HPDE6-E6E7 (cell line): ENCODE measurements around the gene IMMP2L.
"Not testable (repeated sequence)": the region's sequence is repeated elsewhere in the genome, so short reads cannot be mapped to it uniquely, and the experiment has no call there.

Experiments used
- DNase-seq: peaks from one replicate; pipeline ENCODE4 v3.0.0; 2011; ENCODE audit warnings: missing footprints; ENCODE audit errors: extremely low spot score

Gene IMMP2L

DNA sequence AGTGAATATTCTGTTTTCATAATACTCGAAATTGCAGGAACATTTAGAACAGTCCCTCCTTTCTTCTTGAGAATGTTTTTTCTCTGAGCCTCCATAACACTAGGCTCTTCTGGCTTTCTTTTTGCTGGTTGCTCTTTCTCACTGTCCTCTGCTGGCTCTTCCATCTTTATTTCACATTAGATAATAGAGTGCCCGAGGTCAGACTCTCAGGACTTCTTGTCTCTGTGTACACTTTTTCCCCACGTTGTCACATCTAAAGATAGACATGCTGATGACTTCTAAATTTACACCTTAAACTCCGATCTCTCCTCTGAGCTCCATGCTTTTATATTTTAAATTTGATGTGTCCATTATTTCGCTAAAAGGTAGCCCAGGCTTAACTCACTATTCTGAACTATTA lies 486.8 kb downstream of the IMMP2L start:
- DNase-seq, result no peak

DNA sequence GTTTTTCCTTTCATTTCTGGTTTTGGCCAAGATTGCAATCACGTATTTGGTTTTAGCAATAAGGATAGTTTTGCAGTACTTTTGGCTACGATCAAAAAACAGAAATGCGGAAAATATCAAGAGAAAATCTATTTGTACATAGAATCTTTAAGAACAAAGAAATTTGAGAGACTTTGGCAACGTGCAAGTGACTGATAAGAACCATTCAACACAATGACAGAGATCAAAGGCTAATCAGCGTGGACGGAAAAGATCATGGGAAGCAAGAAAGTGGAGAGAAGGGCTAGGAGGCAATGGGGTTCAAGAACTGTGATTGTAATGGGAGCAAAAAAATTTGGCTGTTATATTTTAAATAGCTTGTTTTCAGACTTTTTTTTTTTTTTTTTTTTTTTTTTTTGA lies 487.5 kb downstream of the IMMP2L start:
- DNase-seq, result no peak

DNA sequence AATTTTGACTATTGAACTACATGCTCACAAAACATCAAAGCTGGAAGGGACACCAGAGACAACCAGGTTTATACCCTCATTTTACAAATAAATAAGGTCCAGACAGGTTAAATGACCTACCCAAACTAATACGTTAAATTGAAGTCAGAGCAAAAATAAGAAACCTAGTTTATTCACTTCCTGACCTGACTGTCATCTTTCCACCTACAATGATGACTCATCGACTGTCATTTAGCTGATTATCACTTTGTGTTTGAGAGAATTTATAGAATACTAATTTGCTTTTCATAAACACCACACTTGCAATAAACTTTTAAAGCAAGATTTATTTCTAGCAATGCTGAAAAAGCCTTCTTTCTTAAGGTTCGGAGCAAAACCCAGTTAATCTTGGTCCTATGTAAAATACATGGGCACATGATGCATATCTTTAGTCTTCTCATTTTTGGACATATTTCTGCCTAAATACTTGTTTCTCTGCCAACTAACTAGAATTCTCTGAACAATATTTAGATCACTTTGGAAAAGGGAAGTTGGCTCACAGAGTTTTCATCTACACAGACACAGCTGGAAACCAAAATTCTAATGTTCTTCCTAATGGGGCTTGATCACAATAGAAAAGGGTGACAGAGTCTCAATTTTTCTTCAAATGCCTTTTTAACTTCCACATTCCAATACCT lies 488.1 kb downstream of the IMMP2L start:
- peak; percentile 9 for DNase-seq

GRCh38 chr7:111072658-111073057 lies 489.6 kb downstream of the IMMP2L start:
- not testable (repeated sequence) for DNase-seq

DNA sequence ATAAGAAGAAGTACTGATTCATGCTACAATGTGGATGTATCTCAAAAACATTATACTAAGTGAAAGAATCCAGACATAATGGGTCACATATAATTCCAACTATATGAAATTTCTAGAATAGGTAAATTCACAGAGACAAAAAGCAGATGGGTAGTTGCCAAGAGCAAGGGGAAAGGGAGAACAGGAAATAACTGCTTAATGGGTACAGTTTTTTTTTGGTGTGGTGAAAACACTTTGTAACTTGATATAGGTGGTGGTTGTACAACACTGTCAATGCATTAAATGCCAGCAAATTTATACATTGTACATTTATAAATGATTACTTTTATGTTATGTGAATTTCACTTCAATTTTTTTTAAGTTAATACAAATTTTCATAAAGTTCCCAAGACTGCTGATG lies 490.7 kb downstream of the IMMP2L start:
- no peak for DNase-seq

DNA sequence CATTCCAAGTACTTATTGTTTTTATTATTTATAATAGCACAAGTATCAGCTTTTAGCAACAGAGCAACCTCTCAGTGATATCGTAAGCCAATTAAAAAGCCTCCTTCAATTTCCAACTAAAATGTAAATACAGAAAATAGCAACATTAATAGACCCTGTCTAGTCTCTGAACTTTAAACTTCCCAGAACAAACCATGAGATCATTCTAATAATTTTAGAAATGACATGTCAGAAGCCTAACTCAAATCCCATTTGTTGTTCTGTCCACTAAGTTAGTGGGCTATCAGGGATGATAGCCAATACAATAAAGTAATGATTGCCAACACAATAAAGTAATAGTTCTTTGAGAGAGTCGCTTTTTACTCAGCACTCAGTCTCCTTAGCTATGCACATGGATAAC lies 493.7 kb downstream of the IMMP2L start:
- no peak for DNase-seq

DNA sequence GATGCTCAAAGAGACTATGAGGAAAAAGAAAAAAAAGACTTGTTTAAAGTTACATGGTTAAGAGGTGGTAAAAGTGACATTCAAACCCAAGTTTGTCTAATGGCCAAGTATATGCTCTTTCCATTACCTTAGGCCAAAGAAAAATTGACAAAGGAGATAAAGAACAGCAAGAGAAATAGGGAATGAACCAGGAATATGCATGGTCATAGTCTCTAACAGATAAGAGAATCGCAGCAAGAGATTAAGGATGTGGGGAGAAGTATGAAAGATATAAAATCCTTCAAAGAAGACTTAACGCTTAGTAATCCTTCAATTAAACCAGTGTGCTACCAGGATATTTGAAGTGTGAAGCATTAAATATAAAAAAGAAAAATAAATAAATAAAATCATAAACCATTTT lies 494.6 kb downstream of the IMMP2L start:
- no peak for DNase-seq

- DNase-seq, result no peak
Observed at GRCh38 chr7:111067251-111067650, 495.0 kb downstream of the IMMP2L start.

- no peak for DNase-seq
Observed at GRCh38 chr7:111063166-111063565, 499.1 kb downstream of the IMMP2L start.

DNA sequence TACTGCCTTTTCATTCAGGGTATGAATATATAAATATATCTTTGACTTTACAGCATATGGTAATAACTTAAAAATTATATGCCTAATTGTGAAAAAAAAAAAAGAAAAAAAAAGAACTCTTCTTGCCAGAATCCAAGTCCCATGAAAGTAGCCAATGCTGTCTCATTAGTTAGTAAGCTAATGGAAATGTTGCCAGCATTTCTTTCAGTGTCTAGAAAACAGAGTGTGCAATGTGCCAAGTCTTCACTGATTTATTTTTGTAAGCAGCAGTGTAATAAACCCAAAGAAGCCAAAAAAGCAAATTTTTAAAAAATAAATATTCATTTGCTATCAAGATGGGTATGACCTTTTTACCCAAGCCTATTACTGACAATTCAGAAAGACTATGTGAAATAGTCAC lies 502.5 kb downstream of the IMMP2L start:
- DNase-seq, result no peak

GRCh38 chr7:111057066-111057465 lies 505.2 kb downstream of the IMMP2L start:
- DNase-seq, result no peak

DNA sequence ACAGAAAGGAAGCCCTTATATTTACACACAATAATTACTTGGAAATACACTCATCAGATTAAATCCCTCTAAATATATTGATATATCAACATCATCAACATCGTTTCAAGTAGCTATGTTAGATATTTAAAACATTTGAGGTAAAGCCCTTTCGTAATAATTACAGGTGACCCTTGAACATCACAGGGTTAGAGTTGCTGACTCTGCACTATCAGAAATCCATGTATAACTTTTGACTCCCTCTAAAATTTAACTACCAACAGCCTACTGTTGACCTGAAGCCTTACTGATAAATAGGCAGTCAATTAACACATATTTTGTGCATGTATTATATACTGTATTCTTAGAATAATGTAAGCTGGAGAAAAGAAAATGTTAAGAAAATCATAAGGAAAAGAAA lies 505.9 kb downstream of the IMMP2L start:
- no peak for DNase-seq

DNA sequence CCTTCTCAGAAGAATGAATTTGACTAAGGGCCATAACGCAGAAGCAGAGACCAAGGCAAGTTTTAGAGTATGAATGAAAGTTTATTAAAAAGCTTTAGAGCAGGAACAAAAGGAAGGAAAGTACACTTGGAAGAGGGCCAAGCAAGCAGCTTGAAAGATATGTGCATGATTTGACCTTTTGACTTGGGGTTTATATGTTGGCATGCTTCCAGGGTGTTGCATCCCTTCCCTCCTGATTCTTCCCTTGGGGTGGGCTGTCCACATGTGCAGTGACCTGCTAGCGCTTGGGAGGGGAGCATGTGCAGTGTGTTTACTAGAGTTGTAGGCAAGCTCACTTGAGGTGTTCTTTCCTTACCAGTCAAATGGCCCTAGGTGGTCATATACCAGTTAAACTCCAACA lies 509.3 kb downstream of the IMMP2L start:
- DNase-seq, result no peak

- DNase-seq, result no peak
Observed at GRCh38 chr7:111051832-111052231, 510.5 kb downstream of the IMMP2L start.

DNA sequence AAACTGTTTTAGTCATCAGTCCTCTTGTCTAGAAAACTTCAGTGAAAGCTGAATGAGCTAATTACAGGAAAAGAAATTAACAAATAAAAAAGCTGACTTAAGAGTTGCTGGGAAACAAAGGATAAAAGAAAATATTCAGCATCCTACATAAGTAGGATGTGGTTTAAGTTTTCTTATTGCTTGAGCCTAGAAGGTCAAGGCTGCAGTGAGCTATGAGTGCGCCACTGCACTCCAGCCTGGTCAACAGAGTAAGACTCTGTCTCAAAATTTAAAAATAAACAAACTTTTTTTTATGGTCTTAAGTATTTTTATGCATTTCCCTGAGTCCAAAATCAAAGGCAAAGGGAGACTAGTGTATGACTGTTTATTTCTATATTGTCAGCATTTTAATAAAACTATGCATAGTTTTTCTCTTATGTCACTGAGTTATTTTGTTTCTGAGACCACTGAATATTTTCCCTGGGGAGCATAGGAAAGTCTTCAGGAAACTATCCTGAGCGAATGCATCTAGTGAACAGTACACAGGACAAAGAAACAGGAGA lies 511.3 kb downstream of the IMMP2L start:
- DNase-seq, result no peak

- DNase-seq, result no peak
Observed at GRCh38 chr7:111049971-111050680, 512.2 kb downstream of the IMMP2L start.

DNA sequence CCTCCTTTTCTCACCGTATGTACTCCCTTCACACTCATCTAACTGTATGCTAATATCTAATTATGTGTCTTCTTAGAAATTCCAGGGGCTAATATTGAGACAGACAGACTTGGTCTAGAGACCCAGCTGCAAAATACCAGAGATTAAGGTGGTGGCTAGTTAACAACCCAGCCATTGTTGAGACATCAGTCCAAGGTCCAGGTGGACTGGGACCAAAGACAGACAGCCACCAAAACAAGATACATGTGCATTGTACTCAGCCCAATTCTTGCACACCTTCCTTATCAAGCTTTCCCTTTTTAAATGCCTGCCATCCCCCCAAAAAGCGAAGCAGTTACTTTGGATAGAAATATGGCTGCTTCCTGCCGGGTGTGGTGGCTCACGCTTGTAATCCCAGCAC lies 514.7 kb downstream of the IMMP2L start:
- no peak for DNase-seq

GRCh38 chr7:111045449-111045848 lies 516.8 kb downstream of the IMMP2L start:
- no peak for DNase-seq

- DNase-seq, result no peak
Observed at GRCh38 chr7:111043561-111043960, 518.7 kb downstream of the IMMP2L start.

GRCh38 chr7:111042842-111043241 lies 519.5 kb downstream of the IMMP2L start:
- DNase-seq, result no peak

- peak; percentile 15 for DNase-seq
Observed at GRCh38 chr7:111041577-111041976, 520.7 kb downstream of the IMMP2L start.

- DNase-seq, result no peak
Observed at GRCh38 chr7:111038185-111038584, 524.1 kb downstream of the IMMP2L start.

DNA sequence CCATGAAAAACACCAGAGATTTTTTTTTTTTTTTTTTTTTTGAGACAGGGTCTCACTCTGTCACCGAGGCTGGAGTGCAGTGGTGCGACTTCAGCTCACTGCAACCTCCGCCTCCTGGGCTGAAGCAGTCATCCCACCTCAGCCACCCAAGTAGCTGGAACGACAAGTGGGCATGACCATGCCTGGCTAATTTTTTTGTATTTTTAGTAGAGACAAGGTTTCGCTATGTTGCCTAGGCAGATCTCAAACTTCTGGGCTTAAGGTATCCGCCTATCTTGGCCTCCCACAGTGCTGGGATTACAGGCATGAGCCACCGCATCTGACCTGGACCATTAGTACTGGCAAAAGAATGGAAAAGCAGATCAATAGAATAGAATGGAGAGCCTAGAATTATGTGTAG lies 530.4 kb downstream of the IMMP2L start:
- DNase-seq, result no peak
